ENCODE measurements around the gene FGF12. TPM values are rescaled to one million over a fixed set of nuclear protein-coding genes. Genes with fewer than 3 reads are reported as not detected.

The FGF12 gene
- total RNA-seq, 2 donors from 2014 or later, result not detected

- no peaks in the 10 kb centered on the region for H3K4me1 Mint-ChIP-seq (ENCODE audit: low read depth in 2 of 2)
- no peak for DNase-seq (ENCODE audit: low spot score)
- peaks cover 3% of the 10 kb centered on the region for H3K9me3 Mint-ChIP-seq
- no peaks in the 10 kb centered on the region for H3K27me3 Mint-ChIP-seq
- H3K4me3 Mint-ChIP-seq, result no peak overlapping the region
- H3K36me3 Mint-ChIP-seq, result no peaks in the 10 kb centered on the region
- H3K27ac Mint-ChIP-seq, result no peak overlapping the region
- ATAC-seq, result no peak
Measured at GRCh38 chr3:192187485-192188051, 539.8 kb downstream of the FGF12 start.

GRCh38 chr3:192186498-192186897 is 540.8 kb downstream of the FGF12 start:
- ATAC-seq, result no peak
- no peaks in the 10 kb centered on the region for H3K27me3 Mint-ChIP-seq

GRCh38 chr3:192186045-192186444 is 541.3 kb downstream of the FGF12 start:
- peaks cover 3% of the 10 kb centered on the region for H3K9me3 Mint-ChIP-seq
- H3K27me3 Mint-ChIP-seq, result no peaks in the 10 kb centered on the region
- H3K36me3 Mint-ChIP-seq, result no peaks in the 10 kb centered on the region
- H3K4me1 Mint-ChIP-seq (ENCODE audit: low read depth in 2 of 2), result no peaks in the 10 kb centered on the region
- DNase-seq (ENCODE audit: low spot score) (no peak), ATAC-seq (no peak)
- no peak overlapping the region for H3K4me3 Mint-ChIP-seq
- no peak overlapping the region for H3K27ac Mint-ChIP-seq

More at GRCh38 chr3:192186498-192186897, 540.8 kb downstream of the FGF12 start:
- H3K36me3 Mint-ChIP-seq, result no peaks in the 10 kb centered on the region
- H3K27ac Mint-ChIP-seq, result no peak overlapping the region
- no peaks in the 10 kb centered on the region for H3K4me1 Mint-ChIP-seq (ENCODE audit: low read depth in 2 of 2)
- H3K9me3 Mint-ChIP-seq, result peaks cover 3% of the 10 kb centered on the region
- no peak overlapping the region for H3K4me3 Mint-ChIP-seq
- DNase-seq (ENCODE audit: low spot score), result no peak

- H3K27me3 Mint-ChIP-seq, result no peaks in the 10 kb centered on the region
- DNase-seq (ENCODE audit: low spot score) (no peak), ATAC-seq (no peak)
- no peak overlapping the region for H3K27ac Mint-ChIP-seq
- H3K9me3 Mint-ChIP-seq, result peaks cover 3% of the 10 kb centered on the region
- H3K4me3 Mint-ChIP-seq, result no peak overlapping the region
- H3K36me3 Mint-ChIP-seq, result no peaks in the 10 kb centered on the region
- H3K4me1 Mint-ChIP-seq (ENCODE audit: low read depth in 2 of 2), result no peaks in the 10 kb centered on the region
Measured at GRCh38 chr3:192183109-192183508, 544.2 kb downstream of the FGF12 start.

GRCh38 chr3:192181151-192181550 is 546.2 kb downstream of the FGF12 start:
- no peaks in the 10 kb centered on the region for H3K27me3 Mint-ChIP-seq
- H3K4me3 Mint-ChIP-seq, result no peak overlapping the region
- H3K36me3 Mint-ChIP-seq, result peaks cover 4% of the 10 kb centered on the region
- H3K27ac Mint-ChIP-seq, result no peak overlapping the region
- ATAC-seq, result no peak
- H3K9me3 Mint-ChIP-seq, result no peaks in the 10 kb centered on the region
- no peak for DNase-seq (ENCODE audit: low spot score)
- no peaks in the 10 kb centered on the region for H3K4me1 Mint-ChIP-seq (ENCODE audit: low read depth in 2 of 2)

GRCh38 chr3:192177383-192177782 is 550.0 kb downstream of the FGF12 start:
- no peak for ATAC-seq
- H3K27me3 Mint-ChIP-seq, result no peaks in the 10 kb centered on the region
- H3K36me3 Mint-ChIP-seq, result peaks cover 4% of the 10 kb centered on the region
- no peak overlapping the region for H3K27ac Mint-ChIP-seq
- no peak for DNase-seq (ENCODE audit: low spot score)
- H3K9me3 Mint-ChIP-seq, result no peaks in the 10 kb centered on the region
- H3K4me1 Mint-ChIP-seq (ENCODE audit: low read depth in 2 of 2), result no peaks in the 10 kb centered on the region
- no peak overlapping the region for H3K4me3 Mint-ChIP-seq

GRCh38 chr3:192174283-192174682 is 553.1 kb downstream of the FGF12 start:
- Mint-ChIP-seq H3K27me3 (no peaks in the 10 kb centered on the region), H3K9me3 (no peaks in the 10 kb centered on the region), H3K4me3 (no peak overlapping the region), H3K36me3 (peaks cover 4% of the 10 kb centered on the region), H3K27ac (no peak overlapping the region), H3K4me1 (ENCODE audit: low read depth in 2 of 2) (no peaks in the 10 kb centered on the region)
- no peak for ATAC-seq
- no peak for DNase-seq (ENCODE audit: low spot score)

GRCh38 chr3:192171213-192171612 is 556.1 kb downstream of the FGF12 start:
- H3K27ac Mint-ChIP-seq, result no peak overlapping the region
- no peak overlapping the region for H3K4me3 Mint-ChIP-seq
- no peaks in the 10 kb centered on the region for H3K36me3 Mint-ChIP-seq
- H3K9me3 Mint-ChIP-seq, result peaks cover 3% of the 10 kb centered on the region
- ATAC-seq (no peak), DNase-seq (ENCODE audit: low spot score) (no peak)
- H3K4me1 Mint-ChIP-seq (ENCODE audit: low read depth in 2 of 2), result no peaks in the 10 kb centered on the region
- H3K27me3 Mint-ChIP-seq, result no peaks in the 10 kb centered on the region

- Mint-ChIP-seq H3K4me3 (no peak overlapping the region), H3K27me3 (no peaks in the 10 kb centered on the region), H3K27ac (no peak overlapping the region), H3K9me3 (peaks cover 3% of the 10 kb centered on the region), H3K36me3 (no peaks in the 10 kb centered on the region), H3K4me1 (ENCODE audit: low read depth in 2 of 2) (no peaks in the 10 kb centered on the region)
- no peak for ATAC-seq
- no peak for DNase-seq (ENCODE audit: low spot score)
Measured at GRCh38 chr3:192170659-192171058, 556.7 kb downstream of the FGF12 start.

- H3K36me3 Mint-ChIP-seq, result no peaks in the 10 kb centered on the region
- ATAC-seq (no peak), DNase-seq (ENCODE audit: low spot score) (no peak)
- no peak overlapping the region for H3K4me3 Mint-ChIP-seq
- no peaks in the 10 kb centered on the region for H3K27me3 Mint-ChIP-seq
- peaks cover 3% of the 10 kb centered on the region for H3K9me3 Mint-ChIP-seq
- H3K27ac Mint-ChIP-seq, result no peak overlapping the region
- H3K4me1 Mint-ChIP-seq (ENCODE audit: low read depth in 2 of 2), result no peaks in the 10 kb centered on the region
Measured at GRCh38 chr3:192170031-192170430, 557.3 kb downstream of the FGF12 start.

- Mint-ChIP-seq H3K9me3 (peaks cover 3% of the 10 kb centered on the region), H3K4me1 (ENCODE audit: low read depth in 2 of 2) (no peaks in the 10 kb centered on the region), H3K36me3 (no peaks in the 10 kb centered on the region), H3K27ac (no peak overlapping the region), H3K27me3 (no peaks in the 10 kb centered on the region), H3K4me3 (no peak overlapping the region)
- DNase-seq (ENCODE audit: low spot score), result no peak
- no peak for ATAC-seq
Measured at GRCh38 chr3:192169332-192169915, 557.9 kb downstream of the FGF12 start.

- no peak overlapping the region for H3K4me3 Mint-ChIP-seq
- no peaks in the 10 kb centered on the region for H3K27me3 Mint-ChIP-seq
- no peaks in the 10 kb centered on the region for H3K36me3 Mint-ChIP-seq
- no peak for DNase-seq (ENCODE audit: low spot score)
- H3K4me1 Mint-ChIP-seq (ENCODE audit: low read depth in 2 of 2), result no peaks in the 10 kb centered on the region
- ATAC-seq, result no peak
- peaks cover 3% of the 10 kb centered on the region for H3K9me3 Mint-ChIP-seq
- no peak overlapping the region for H3K27ac Mint-ChIP-seq
Measured at GRCh38 chr3:192168202-192168601, 559.1 kb downstream of the FGF12 start.

- H3K27ac Mint-ChIP-seq, result no peak overlapping the region
- H3K36me3 Mint-ChIP-seq, result peaks cover under 1% of the 10 kb centered on the region
- H3K27me3 Mint-ChIP-seq, result no peaks in the 10 kb centered on the region
- DNase-seq (ENCODE audit: low spot score) (no peak), ATAC-seq (no peak)
- no peak overlapping the region for H3K4me3 Mint-ChIP-seq
- H3K9me3 Mint-ChIP-seq, result peaks cover 3% of the 10 kb centered on the region
- H3K4me1 Mint-ChIP-seq (ENCODE audit: low read depth in 2 of 2), result no peaks in the 10 kb centered on the region
Measured at GRCh38 chr3:192165552-192165951, 561.8 kb downstream of the FGF12 start.

- no peaks in the 10 kb centered on the region for H3K4me1 Mint-ChIP-seq (ENCODE audit: low read depth in 2 of 2)
- no peak overlapping the region for H3K27ac Mint-ChIP-seq
- H3K27me3 Mint-ChIP-seq, result no peaks in the 10 kb centered on the region
- H3K4me3 Mint-ChIP-seq, result no peak overlapping the region
- DNase-seq (ENCODE audit: low spot score), result no peak
- peaks cover 5% of the 10 kb centered on the region for H3K36me3 Mint-ChIP-seq
- ATAC-seq, result no peak
- peaks cover 18% of the 10 kb centered on the region for H3K9me3 Mint-ChIP-seq
Measured at GRCh38 chr3:192161661-192162060, 565.7 kb downstream of the FGF12 start.

- Mint-ChIP-seq H3K27ac (no peak overlapping the region), H3K9me3 (peaks cover 19% of the 10 kb centered on the region), H3K36me3 (peaks cover 5% of the 10 kb centered on the region), H3K4me1 (ENCODE audit: low read depth in 2 of 2) (no peaks in the 10 kb centered on the region), H3K27me3 (no peaks in the 10 kb centered on the region), H3K4me3 (no peak overlapping the region)
- ATAC-seq, result no peak
- DNase-seq (ENCODE audit: low spot score), result no peak
Measured at GRCh38 chr3:192156382-192156781, 571.0 kb downstream of the FGF12 start.

Data from natural killer cell treated with Interleukin-12 subunit alpha and Interleukin-12 subunit beta and Interleukin-15 and Interleukin-18, amount 100 ng/mL, for 72 hours (primary cell).